Common myeloid progenitor, CD34-positive (primary cell): ENCODE measurements around the gene NFE2L3.
"Not testable (repeated sequence)": the region's sequence is repeated elsewhere in the genome, so short reads cannot be mapped to it uniquely, and the experiment has no call there.

Experiments used
- CTCF ChIA-PET: fragments of 350-600 bp; sonication (Branson Sonifier 250); formaldehyde crosslinking; loops from one replicate; lab custom pipeline; 2021; ENCODE audit warnings: antibody characterized with exemption; lab: Charles Lee
- POLR2A ChIA-PET: fragments of 350-600 bp; sonication (Branson Sonifier 250); formaldehyde crosslinking; loops from one replicate; lab custom pipeline; 2021; ENCODE audit warnings: antibody characterized with exemption; lab: Charles Lee
- DNase-seq, 3 donors: peaks; one replicate each; pipeline versions ENCODE4 v3.0.0 to v3.0.0-alpha.2; 2013
- H3K27ac ChIP-seq, 2 experiments: 1 replicate in 1 of 2; 2 replicates in 1 of 2; pipeline ENCODE4 v1.7.0; 2013; ENCODE audit warnings: inconsistent platforms in 2 of 2, low read length in 2 of 2, mild to moderate bottlenecking in 2 of 2, low read depth in 1 of 2, moderate library complexity in 1 of 2; ENCODE audit not compliant: severe bottlenecking in 2 of 2, insufficient read depth in 1 of 2, poor library complexity in 1 of 2
- H3K27me3 ChIP-seq, 5 experiments: replicated peaks in 2 of 5; 1 replicate in 3 of 5; 2 replicates in 2 of 5; pipeline versions ENCODE4 v1.6.1 to v1.7.0; 2013; ENCODE audit warnings: low read length in 4 of 5, mild to moderate bottlenecking in 2 of 5, moderate library complexity in 2 of 5, inconsistent platforms in 1 of 5; ENCODE audit not compliant: insufficient read depth in 5 of 5, control insufficient read depth in 4 of 5
- H3K36me3 ChIP-seq, 4 experiments: 1 replicate in 2 of 4; 2 replicates in 2 of 4; pipeline versions ENCODE4 v1.6.1 to v1.7.0; 2013; ENCODE audit warnings: low read length in 3 of 4, control low read depth in 1 of 4, mild to moderate bottlenecking in 1 of 4; ENCODE audit not compliant: control insufficient read depth in 4 of 4, insufficient read depth in 4 of 4
- H3K4me1 ChIP-seq, 4 experiments: 1 replicate in 3 of 4; 2 replicates in 1 of 4; pipeline versions ENCODE4 v1.6.1 to v1.7.1; 2013; ENCODE audit warnings: low read length in 3 of 4, mild to moderate bottlenecking in 3 of 4, control low read depth in 1 of 4, inconsistent platforms in 1 of 4, moderate library complexity in 1 of 4; ENCODE audit not compliant: control insufficient read depth in 4 of 4, insufficient read depth in 4 of 4; ENCODE audit errors: control extremely low read depth in 1 of 4
- H3K4me3 ChIP-seq, 7 experiments: 1 replicate in 4 of 7; 2 replicates in 3 of 7; pipeline versions ENCODE4 v1.5.1 to v1.7.0; 2013; ENCODE audit warnings: mild to moderate bottlenecking in 7 of 7, low read length in 6 of 7, moderate library complexity in 6 of 7, inconsistent platforms in 2 of 7, low read depth in 2 of 7, control low read depth in 1 of 7; ENCODE audit not compliant: insufficient read depth in 4 of 7, control insufficient read depth in 1 of 7; ENCODE audit errors: extremely low read depth in 1 of 7
- H3K9me3 ChIP-seq, 5 experiments: 1 replicate in 4 of 5; 2 replicates in 1 of 5; pipeline versions ENCODE4 v1.6.1 to v1.7.1; 2013; ENCODE audit warnings: low read length in 4 of 5, mild to moderate bottlenecking in 2 of 5, inconsistent platforms in 1 of 5, low read depth in 1 of 5, moderate library complexity in 1 of 5; ENCODE audit not compliant: control insufficient read depth in 4 of 5, insufficient read depth in 2 of 5; ENCODE audit errors: control extremely low read depth in 1 of 5
- WGBS: methylation state at CpG from one replicate; pipeline ENCODE4 v1.1.5; 2013; ENCODE audit not compliant: insufficient coverage; 5-methylcytosine and 5-hydroxymethylcytosine counted together

Gene NFE2L3

DNA sequence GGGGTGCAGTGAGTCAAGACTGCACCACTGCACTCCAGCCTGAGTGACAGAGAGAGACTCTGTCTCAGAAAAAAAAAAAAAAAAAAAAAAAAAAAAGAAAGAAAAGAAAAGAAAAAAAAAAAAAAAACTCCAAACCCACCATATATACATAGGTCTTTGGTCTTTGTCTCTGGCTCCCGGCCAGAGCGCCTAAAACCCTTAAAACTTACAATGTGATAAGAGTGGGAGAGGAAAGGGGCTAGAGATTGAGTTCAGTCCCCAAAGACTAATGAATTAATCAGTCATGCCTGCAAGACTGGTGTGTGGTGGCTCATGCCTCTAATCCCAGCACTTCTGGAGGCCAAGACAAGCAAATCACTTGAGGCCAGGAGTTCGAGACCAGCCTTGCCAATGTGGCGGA is 6.8 kb upstream of the NFE2L3 start:
- ChIA-PET POLR2A (no interaction called here), CTCF (no interaction called here)
- Histone ChIP-seq H3K4me1 (peaks cover 0 to 3% (median 0%) of the 10 kb centered on the region in 4 experiments), H3K4me3 (no peak overlapping the region), H3K9me3 (no peaks in the 10 kb centered on the region), H3K27me3 (no peaks in the 10 kb centered on the region), H3K27ac (no peak overlapping the region), H3K36me3 (no peaks in the 10 kb centered on the region)
- whole genome bisulfite sequencing, result no CpG with 5 or more reads among the region's 4 CpGs
- peak in 1 of 3 donors; percentile 28 for DNase-seq

- Histone ChIP-seq H3K4me1 (peaks cover 0 to 9% (median 8%) of the 10 kb centered on the region in 4 experiments), H3K36me3 (no peaks in the 10 kb centered on the region), H3K27me3 (no peaks in the 10 kb centered on the region), H3K27ac (no peak overlapping the region), H3K9me3 (no peaks in the 10 kb centered on the region), H3K4me3 (no peak overlapping the region)
- POLR2A ChIA-PET, result interaction anchor here (0.8 kb wide), 1 partner anchor 41 kb away, joined by 3 read pairs; no protein-coding TSS in a partner anchor
- DNase-seq, result no peak
- CTCF ChIA-PET, result interaction anchor here (1.3 kb wide), 1 partner anchor 45 kb away, joined by 3 read pairs; no protein-coding TSS in a partner anchor
- WGBS, result 100% methylated on average over 1 of the region's 1 CpG
Observed at GRCh38 chr7:26147030-26147429, 5.0 kb upstream of the NFE2L3 start.

DNA sequence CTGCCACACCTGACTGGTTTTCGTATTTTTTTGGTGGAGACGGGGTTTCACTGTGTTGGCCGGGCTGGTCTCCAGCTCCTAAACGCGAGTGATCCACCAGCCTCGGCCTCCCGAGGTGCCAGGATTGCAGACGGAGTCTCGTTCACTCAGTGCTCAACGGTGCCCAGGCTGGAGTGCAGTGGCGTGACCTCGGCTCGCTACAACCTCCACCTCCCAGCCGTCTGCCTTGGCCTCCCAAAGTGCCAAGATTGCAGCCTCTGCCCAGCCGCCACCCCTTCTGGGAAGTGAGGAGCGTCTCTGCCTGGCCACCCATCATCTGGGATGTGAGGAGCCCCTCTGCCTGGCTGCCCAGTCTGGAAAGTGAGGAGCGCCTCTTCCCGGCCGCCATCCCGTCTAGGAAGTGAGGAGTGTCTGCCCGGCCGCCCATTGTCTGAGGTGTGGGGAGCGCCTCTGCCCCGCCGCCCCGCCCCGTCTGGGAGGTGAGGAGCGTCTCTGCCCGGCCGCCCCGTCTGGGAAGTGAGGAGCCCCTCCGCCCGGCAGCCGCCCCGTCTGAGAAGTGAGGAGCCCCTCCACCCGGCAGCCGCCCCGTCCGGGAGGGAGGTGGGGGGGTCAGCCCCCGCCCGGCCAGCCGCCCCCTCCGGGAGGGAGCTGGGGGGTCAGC is 4.2 kb upstream of the NFE2L3 start:
- not testable (repeated sequence) for H3K36me3 ChIP-seq, H3K9me3 ChIP-seq, DNase-seq, H3K27me3 ChIP-seq, H3K27ac ChIP-seq, H3K4me3 ChIP-seq
- peaks cover 0 to 13% (median 10%) of the 10 kb centered on the region in 4 experiments for H3K4me1 ChIP-seq
- 98% methylated on average over 24 of the region's 43 CpGs for WGBS
- ChIA-PET CTCF (interaction anchor here (0.7 to 1.3 kb wide), 2 partner anchors 45 to 547 kb away, joined by 3 read pairs; no protein-coding TSS in a partner anchor), POLR2A (interaction anchor here (0.8 kb wide), 1 partner anchor 40 kb away, joined by 3 read pairs; no protein-coding TSS in a partner anchor)

- H3K27ac ChIP-seq, H3K36me3 ChIP-seq, DNase-seq, POLR2A ChIA-PET, H3K27me3 ChIP-seq, H3K9me3 ChIP-seq, H3K4me3 ChIP-seq: not testable (repeated sequence)
- WGBS, result 92% methylated on average over 13 of the region's 29 CpGs
- peaks cover 0 to 17% (median 15%) of the 10 kb centered on the region in 4 experiments for H3K4me1 ChIP-seq
- CTCF ChIA-PET, result interaction anchor here (0.7 kb wide), 1 partner anchor 546 kb away, joined by 3 read pairs; no protein-coding TSS in a partner anchor
Observed at GRCh38 chr7:26148307-26148700, 3.7 kb upstream of the NFE2L3 start.

GRCh38 chr7:26149391-26149977 is 2.5 kb upstream of the NFE2L3 start:
- DNase-seq, result no peak
- ChIA-PET CTCF (no interaction called here), POLR2A (no interaction called here)
- Histone ChIP-seq H3K4me3 (no peak overlapping the region), H3K4me1 (peaks cover 0 to 29% (median 26%) of the 10 kb centered on the region in 4 experiments), H3K36me3 (no peaks in the 10 kb centered on the region), H3K27ac (no peak overlapping the region), H3K27me3 (no peaks in the 10 kb centered on the region), H3K9me3 (no peaks in the 10 kb centered on the region)
- WGBS, result no CpG with 5 or more reads among the region's 1 CpG

DNA sequence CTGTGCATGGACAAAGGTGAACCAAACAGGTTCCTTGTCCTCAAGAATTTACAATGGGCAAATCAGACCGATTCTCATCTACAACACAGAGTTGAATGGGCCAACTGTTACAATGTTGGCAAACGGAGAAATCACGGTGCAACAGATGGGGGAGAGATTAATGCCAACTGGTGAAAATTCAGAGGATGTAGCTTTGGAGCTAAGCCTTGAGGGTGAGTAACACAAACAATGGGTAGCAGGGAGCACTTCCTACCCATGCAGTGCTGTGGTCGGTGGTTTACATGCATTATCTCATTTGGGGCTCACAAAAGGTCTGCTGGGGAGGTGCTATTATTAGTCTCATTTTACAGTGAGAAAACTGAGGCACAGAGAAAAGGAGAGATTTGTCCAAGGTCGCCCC is 902 bp upstream of the NFE2L3 start:
- Histone ChIP-seq H3K4me3 (peak overlapping the region in 5 of 7 experiments; percentile 71 to 92 (median 80)), H3K27ac (no peak overlapping the region), H3K9me3 (no peaks in the 10 kb centered on the region), H3K4me1 (peaks cover 4 to 45% (median 37%) of the 10 kb centered on the region in 4 experiments), H3K27me3 (no peaks in the 10 kb centered on the region), H3K36me3 (no peaks in the 10 kb centered on the region)
- ChIA-PET POLR2A (interaction anchor here (1.1 to 1.7 kb wide), 2 partner anchors 38 to 60 kb away, joined by 3 to 15 read pairs; no protein-coding TSS in a partner anchor), CTCF (interaction anchor here (0.8 to 2.4 kb wide), 6 partner anchors 19 to 219 kb away, joined by 3 to 13 read pairs (median 4); no protein-coding TSS in a partner anchor)
- WGBS, result 100% methylated on average over 4 of the region's 5 CpGs
- DNase-seq, result no peak

GRCh38 chr7:26151650-26151952 is 397 bp upstream of the NFE2L3 start:
- peak overlapping the region in 1 of 2 experiments; percentile 79 for H3K27ac ChIP-seq
- no peaks in the 10 kb centered on the region for H3K9me3 ChIP-seq
- no peaks in the 10 kb centered on the region for H3K36me3 ChIP-seq
- DNase-seq, result no peak
- WGBS, result 33% methylated on average over 7 of the region's 10 CpGs
- CTCF ChIA-PET, result interaction anchor here (0.8 to 2.4 kb wide), 11 partner anchors 20 to 218 kb away, joined by 3 to 13 read pairs (median 4); no protein-coding TSS in a partner anchor
- peak overlapping the region; percentile 27 to 92 (median 80) for H3K4me3 ChIP-seq
- no peaks in the 10 kb centered on the region for H3K27me3 ChIP-seq
- H3K4me1 ChIP-seq, result peaks cover 4 to 45% (median 41%) of the 10 kb centered on the region in 4 experiments
- POLR2A ChIA-PET, result interaction anchor here (0.6 to 1.7 kb wide), 5 partner anchors 37 to 293 kb away, joined by 3 to 15 read pairs (median 3); partner anchors contain the start of genes CBX3 and HNRNPA2B1
